A204.1 (cell line): ENCODE results near the gene OR1A1.
"Not testable (repeated sequence)": the region's sequence is repeated elsewhere in the genome, so short reads cannot be mapped to it uniquely, and the experiment has no call there.

Source experiments
- FAIRE-seq: peaks from 2 replicates; lab custom pipeline; 2012; peaks lifted over from hg19 to GRCh38; lab: Jason Lieb, UNC

Gene OR1A1, protein sequence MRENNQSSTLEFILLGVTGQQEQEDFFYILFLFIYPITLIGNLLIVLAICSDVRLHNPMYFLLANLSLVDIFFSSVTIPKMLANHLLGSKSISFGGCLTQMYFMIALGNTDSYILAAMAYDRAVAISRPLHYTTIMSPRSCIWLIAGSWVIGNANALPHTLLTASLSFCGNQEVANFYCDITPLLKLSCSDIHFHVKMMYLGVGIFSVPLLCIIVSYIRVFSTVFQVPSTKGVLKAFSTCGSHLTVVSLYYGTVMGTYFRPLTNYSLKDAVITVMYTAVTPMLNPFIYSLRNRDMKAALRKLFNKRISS

DNA sequence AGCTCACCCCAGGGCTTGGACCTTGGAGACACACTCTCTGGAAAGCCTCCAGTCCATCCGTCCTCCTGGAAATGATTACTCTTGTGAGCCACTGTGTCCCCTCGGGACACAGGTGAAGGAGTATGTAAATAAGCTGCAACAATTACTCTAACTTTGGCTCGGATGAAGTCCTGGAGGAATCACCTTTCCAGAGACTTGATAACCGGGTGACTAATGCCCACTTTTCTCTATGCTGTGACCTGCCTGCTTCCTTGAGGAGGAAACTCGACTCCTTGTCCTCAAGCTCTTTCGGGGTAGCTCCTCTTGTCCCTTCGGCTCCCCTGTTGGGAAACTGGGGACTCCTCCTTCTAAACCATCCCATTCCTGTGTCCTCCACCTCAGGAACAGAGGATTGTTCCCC lies at the start of gene OR1A1:
Gene OR1A1, plus strand, starts transcription at position 301 of the 400 bp plus-strand sequence. CDS start 7,954 bp downstream, outside the sequence.
- no peak for FAIRE-seq

DNA sequence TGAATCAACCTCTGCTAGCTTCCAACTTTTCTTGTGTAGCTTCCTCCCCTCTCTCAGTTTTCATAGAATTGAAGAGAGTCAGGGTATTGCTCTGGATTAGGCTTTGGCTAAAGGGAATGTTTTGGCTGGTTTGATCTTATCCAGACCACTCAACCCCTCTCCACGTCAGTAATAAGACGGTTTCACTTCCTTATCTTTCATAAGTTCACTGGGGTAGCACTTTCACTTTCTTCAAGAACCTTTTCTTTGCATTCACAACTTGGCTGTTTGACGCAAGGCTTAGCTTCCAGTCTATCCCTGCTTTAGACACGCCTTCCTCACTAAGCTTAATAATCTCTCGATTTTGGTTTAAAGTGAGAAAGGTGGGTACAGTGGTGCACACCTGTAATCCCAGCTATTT lies 39.9 kb upstream of the OR1A1 start:
- FAIRE-seq = no peak

DNA sequence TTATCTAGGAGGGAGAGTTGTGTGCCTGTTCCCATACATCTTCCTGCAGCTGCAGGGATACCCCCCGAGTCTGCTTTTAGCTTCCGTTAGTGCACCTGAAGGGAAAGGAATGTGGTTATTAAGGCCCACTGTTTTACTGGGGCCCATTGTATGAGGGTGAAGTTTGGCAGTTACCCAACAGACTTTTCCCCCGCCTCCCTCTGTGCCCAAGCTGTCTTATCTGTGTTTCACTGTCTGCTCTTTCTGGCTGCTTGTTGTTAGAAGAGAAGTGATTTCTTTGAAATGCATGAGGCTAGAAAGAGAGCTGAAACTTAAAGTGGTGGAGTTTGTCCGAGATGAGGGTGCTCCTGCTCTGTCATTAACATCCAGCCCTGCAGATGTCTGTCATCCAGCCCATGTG lies 17.5 kb upstream of the OR1A1 start:
- FAIRE-seq = no peak

GRCh38 chr17:3197219-3197618 lies 10.2 kb upstream of the OR1A1 start, which contains the start of gene OR1A2:
Gene OR1A2 (plus strand): TSS chr17:3197519. CDS start chr17:3197519, 0 bp downstream.
- FAIRE-seq = no peak

- FAIRE-seq = no peak
Measured at GRCh38 chr17:3208484-3208883, 1.0 kb downstream of the OR1A1 start.

DNA sequence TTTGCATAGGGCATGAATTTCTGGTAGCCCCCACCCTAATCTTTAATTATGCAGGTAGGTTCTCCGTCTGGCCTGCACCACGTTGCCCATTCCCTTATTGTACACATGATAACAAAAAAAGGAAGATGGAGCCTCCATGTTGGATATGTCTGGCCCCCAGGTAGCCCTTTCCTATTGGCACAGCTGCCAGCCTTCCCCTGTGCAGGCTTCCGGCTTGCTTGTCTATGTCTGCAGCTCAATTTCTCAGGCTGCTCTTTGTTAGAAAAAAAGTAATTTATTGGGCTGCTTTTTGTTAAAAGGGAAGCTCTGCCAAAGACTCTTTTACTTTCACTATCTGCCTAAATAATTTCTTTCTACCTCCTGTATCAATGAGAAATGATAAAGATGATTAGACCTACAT lies 5.5 kb downstream of the OR1A1 start:
- FAIRE-seq = no peak

DNA sequence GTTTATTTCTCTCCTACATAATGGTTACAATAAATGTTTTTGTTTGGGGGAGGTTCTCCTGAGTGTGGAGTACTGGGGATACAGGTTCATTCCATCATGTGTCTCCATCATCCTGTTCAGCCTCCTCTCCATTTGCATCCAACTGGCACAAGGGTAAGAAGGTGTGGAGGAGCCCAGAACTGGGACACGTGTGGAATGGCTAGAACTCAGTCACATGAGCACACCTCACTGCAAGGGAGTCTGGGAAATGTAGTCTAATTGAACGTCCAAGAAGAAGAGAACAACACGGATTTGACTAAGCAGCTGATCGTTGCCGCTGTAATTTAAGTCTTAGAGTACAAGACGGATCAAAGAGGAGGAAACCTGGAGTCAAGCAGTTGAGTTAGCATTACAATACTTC lies 6.1 kb downstream of the OR1A1 start:
- FAIRE-seq = no peak

DNA sequence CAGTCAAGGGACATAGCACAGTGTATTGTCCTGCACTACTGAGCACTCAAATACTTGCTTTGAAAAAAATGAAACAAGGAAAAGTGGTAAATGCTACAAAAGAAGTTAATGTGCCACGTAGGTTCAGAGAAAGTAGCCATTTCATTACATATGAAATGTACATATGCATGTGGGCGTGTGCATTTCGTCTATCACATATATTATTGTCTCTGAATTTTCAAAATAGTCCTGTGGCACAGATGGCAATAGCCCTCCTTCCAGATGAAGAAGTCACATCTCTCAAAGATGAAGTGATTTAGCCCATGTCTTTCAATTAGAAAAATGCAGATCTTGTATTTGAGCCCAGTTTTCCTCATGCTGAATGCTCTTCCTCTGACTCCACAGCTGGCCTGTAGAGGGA lies 12.5 kb downstream of the OR1A1 start:
- not testable (repeated sequence) for FAIRE-seq

DNA sequence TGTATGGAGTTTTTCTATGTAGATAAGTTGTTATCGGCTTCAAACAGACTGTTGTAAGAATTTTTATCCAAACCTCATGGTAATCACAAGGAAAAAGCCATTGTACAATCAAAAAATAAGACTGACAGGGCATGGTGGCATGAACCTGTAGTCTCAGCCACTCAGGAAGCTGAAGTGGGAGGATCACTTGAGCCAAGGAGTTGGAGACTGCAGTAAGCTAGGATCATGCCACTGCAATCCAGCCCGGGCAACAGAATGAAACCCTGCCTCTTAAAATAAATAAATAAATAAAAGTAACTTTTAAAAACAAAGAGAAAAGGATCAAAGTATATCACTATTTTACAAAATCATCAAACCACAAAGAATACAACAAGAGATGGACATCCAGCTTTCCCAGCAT lies 14.4 kb downstream of the OR1A1 start:
- FAIRE-seq = no peak

DNA sequence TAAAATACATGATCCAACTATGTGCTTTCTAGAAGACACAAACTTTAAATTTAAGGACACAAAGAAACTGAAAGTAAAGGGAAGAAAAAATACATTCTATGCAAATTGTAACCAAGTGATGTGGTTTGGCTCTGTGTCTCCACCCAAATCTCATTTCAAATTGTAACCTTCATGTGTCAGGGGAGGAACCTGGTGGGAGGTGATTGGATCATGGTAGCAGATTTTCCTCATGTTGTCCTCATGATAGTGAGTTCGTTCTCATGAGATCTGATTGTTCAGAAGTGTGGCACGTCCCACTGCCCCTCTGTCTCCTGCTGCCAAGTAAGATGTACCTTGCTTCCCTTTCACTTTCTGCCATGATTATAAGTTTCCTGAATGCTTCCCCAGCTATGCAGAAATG lies 15.0 kb downstream of the OR1A1 start:
- FAIRE-seq = no peak

DNA sequence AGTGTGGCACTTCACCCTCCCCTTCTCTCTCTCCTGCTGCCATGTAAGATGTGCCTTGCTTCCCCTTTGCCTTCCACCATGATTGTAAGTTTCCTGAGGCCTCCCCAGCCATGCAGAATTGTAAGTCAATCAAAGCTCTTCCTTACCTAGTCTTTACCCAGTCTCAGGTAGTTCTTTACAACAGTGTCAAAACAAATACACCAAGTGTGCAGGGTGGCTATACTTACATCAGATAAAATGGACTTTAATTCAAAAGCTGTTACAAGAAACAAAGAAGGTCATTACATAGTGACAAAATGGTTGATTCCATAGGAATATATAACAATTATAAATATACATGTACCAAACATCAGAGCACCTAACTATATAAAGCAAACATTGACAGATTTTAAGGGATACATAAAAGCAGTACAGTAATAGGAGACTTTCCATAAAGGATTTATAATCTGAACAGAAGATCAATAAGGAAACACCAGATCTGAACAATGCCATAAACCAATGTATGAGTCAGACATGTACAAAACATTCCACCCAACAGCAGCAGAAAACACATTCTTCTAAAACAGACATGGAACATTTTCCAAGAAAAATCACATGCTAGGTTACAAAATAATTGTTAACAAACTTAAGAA lies 17.4 kb downstream of the OR1A1 start:
- FAIRE-seq = not testable (repeated sequence)

GRCh38 chr17:3232300-3232699 lies 24.8 kb downstream of the OR1A1 start:
- FAIRE-seq = not testable (repeated sequence)

DNA sequence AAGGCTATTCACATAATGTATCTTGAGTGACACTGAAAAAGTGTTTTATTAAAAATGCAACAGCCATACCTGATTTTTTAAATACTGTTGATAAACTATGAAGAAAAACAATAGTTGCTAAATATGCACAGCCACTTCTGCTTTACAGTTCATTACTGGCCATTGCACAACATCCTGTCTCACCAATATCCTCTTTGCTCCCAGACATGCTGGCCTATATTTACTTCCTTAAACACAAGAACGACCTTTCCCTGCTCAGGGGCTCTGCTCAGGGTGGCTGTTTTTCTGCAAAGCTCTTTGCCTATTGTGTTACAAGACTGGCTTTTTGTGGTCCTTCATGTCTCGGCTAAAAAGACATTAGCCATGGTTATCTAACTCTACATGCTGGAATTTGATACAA lies 31.2 kb downstream of the OR1A1 start:
- FAIRE-seq = not testable (repeated sequence)

- not testable (repeated sequence) for FAIRE-seq
Measured at GRCh38 chr17:3241044-3241443, 33.6 kb downstream of the OR1A1 start.

- FAIRE-seq = not testable (repeated sequence)
Measured at GRCh38 chr17:3244841-3245240, 37.4 kb downstream of the OR1A1 start.

GRCh38 chr17:3249013-3249412 lies 41.5 kb downstream of the OR1A1 start:
- not testable (repeated sequence) for FAIRE-seq

DNA sequence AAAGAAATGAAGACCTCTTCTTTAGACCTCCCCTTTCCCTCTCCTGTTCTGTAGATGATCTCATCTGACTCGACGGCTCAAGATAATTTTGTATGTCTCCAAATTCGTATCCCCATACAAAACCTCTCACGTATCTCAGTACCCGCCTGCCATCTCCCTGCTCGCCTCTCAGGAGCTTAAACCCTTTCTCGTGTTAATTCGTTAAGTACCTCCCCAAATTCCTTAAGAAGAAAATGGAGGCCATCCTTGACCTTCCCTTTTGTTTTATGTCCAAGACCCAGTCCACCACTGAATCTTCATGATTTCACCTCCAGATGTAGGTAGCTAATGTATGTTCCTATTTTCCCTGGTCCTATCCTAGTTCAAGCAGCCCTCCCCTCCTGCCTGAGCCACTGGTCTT lies 49.1 kb downstream of the OR1A1 start:
- no peak for FAIRE-seq

- FAIRE-seq = no peak
Measured at GRCh38 chr17:3260163-3260562, 52.7 kb downstream of the OR1A1 start.

DNA sequence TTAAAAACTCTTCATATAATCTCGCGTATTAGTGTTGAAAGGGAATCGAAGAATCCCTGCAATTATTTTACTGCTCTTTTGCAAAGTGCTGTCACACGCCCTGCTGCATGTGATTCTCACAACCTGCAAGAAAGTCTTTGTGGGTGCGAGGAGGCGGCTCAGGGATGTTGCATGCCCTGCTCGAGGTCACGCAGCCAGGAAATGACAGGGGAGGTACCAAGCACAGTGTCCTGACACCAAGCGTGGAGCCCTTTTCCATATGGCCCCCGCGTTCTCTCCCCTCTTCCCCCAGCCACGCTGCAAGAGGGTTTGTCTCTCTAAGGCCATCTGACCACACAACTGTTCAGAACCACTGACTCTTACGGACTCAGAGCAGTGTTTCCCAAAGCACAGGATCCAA lies 53.1 kb downstream of the OR1A1 start:
- no peak for FAIRE-seq
